ENCODE data around the gene TDRD7. TPM values are rescaled to one million over a fixed set of nuclear protein-coding genes. Genes with fewer than 3 reads are reported as not detected.

TDRD7 gene
- total RNA-seq, 4 donors from 2014 or later, result 8.5 to 16.5 (median 13.3) TPM

DNA sequence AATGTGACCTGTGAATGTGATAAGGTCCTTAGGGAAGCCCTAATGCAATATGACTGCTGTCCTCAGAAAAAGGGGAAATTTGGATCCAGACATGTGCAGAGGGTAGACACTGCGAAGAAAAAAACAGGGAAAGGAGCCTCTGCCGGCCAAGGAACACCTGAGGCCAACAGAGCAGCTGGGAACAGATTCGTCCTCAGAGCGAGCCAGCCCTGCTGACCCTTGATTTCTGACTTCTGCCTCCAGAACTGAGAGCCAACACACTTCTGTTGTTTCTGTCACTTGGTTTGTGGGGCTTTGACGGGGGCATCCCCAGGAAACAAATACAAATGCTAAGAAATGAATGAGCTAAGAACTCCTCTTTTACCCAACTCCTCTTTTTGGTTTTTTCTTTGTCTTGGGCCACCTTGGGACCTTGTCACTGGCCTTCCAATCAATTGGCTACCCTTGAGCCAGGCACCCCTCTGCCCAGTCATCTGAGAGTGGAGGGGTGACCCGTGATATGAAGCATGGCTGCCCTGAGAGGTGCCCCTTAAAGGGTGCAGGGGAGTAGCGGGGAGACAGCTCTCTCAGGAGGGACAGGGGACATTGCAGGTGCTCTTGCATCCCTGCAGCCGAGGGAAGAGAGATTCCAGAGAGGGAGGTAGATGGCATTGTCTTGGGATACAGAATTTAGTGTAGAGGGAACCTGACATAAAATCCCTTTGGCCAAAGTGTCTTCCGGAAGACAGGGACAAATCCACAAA lies 106.4 kb downstream of the TDRD7 start:
- TF ChIP-seq, protein P1, sequence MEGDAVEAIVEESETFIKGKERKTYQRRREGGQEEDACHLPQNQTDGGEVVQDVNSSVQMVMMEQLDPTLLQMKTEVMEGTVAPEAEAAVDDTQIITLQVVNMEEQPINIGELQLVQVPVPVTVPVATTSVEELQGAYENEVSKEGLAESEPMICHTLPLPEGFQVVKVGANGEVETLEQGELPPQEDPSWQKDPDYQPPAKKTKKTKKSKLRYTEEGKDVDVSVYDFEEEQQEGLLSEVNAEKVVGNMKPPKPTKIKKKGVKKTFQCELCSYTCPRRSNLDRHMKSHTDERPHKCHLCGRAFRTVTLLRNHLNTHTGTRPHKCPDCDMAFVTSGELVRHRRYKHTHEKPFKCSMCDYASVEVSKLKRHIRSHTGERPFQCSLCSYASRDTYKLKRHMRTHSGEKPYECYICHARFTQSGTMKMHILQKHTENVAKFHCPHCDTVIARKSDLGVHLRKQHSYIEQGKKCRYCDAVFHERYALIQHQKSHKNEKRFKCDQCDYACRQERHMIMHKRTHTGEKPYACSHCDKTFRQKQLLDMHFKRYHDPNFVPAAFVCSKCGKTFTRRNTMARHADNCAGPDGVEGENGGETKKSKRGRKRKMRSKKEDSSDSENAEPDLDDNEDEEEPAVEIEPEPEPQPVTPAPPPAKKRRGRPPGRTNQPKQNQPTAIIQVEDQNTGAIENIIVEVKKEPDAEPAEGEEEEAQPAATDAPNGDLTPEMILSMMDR (IDR thresholded peaks at IDR 0.05; ENCODE audit: low read depth), result no peak

DNA sequence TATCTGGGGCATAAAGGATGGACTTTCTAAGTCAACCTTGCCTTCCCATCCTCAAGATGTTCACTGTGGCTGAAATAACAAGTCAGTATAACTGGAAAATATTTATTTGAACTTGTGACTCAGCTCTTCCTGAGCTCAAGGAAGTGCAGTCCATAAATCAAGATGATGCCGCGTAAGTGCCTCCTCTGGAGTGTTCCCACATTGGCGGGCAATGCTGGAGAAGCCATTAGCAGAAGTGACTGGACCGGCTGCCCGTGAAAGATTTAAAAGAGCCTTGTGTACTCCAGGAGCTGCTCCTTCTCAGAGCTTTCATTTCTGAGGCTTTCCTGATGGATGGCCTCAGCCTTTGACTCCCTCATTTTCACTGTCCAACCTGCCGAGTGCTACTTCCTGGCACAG lies 107.0 kb downstream of the TDRD7 start:
- TF ChIP-seq, protein P1 (IDR thresholded peaks at IDR 0.05; ENCODE audit: low read depth), result no peak

DNA sequence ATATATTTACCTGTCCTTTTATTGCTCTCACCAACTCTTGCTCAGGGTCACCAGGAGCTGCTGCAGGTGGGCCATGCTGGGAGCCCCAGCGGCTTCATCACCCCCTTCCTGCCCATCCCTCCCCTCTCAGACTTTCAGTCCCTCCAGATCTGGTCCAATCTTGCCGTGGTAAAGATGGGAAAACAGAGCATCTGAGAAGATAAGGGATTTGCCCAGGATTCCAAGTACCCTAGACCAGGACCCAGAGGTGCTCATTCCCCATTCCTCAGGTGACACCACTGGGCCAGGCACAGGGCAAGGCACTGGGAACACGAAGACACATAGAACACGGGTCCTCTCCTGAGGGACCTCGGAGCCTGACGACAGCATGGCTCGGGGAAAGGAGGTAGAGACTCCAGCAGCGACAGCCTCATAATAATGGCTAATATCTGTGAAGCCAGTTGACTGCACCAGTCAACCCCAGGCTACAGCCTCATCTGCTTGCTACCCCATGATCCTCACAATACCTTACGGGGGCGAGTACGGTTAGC lies 107.6 kb downstream of the TDRD7 start:
- TF ChIP-seq, protein P1 (IDR thresholded peaks at IDR 0.05; ENCODE audit: low read depth), result no peak

DNA sequence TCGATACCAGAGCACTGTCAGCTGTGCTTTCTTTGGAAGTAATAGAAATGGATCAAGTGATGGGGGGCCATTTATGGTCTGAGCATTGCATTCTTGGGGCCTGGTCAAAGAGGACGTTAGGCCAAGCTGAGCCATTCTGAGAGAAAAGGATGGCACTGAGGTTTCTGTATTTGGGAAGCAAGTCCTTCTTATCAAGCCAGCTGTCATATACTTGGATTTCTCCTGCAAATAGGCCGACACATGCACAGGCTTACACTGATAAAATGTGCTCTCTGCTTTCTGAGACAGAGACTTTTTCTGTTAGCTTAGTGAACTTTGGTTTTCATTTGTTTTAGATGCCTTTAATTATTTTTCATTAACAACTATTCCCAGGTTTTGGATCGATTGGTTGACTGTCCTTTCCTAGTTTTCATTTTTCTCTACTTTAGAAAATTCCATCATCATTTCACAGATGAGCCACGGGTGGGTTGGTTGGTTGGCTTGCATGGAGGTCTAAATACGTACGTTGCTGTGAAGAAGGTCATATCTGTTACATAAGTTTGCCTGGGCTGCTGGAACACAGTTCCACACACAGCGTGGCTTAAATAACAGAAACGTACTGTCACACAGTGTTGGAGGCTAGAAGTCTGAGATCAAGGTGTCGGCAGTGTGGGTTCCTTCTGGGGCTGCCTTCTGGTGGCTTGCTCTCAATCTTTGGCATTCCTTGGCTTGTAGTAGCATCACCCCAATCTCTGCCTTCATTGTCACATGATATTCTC lies 109.9 kb downstream of the TDRD7 start:
- TF ChIP-seq, protein P1 (IDR thresholded peaks at IDR 0.05; ENCODE audit: low read depth), result no peak

DNA sequence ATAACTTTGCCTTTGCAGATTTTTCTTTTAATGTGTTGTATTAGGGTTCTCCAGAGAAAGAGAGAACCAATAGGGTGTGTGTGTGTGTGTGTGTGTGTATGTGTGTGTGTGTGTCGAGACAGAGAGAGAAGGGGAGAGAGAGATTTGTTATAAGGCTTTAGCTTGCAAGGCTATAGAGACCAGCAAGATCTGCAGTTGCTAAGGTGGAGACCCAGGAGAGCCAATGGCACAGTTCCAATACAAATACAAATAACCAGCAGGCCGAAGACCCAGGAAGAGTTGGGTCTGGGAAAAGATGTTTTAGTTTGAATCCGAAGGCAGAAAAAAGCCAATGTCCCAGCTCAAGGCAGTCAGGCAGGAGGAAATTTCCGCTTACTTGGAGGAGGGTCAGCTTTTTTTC lies 112.5 kb downstream of the TDRD7 start:
- TF ChIP-seq, protein P1 (IDR thresholded peaks at IDR 0.05; ENCODE audit: low read depth), result no peak

DNA sequence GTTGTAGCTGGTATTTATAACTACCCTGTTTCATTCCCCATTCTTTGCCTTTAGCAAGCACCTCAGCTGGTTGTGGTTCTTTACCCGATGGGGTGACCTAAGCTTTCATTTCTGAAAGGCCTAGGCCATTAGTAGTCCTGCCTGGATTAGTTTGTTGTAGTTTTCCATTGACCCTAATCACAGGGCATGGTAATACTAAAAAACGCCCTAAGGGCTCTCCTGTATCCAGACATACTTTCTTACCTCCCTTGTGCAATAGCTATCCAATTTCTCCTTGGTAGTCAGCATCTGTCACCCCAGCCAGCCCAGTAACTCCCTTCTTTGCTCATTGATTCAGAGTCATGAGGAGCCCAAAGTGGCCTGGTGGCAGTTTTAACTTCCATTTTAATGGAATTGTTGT lies 113.6 kb downstream of the TDRD7 start:
- TF ChIP-seq, protein P1 (IDR thresholded peaks at IDR 0.05; ENCODE audit: low read depth), result no peak

DNA sequence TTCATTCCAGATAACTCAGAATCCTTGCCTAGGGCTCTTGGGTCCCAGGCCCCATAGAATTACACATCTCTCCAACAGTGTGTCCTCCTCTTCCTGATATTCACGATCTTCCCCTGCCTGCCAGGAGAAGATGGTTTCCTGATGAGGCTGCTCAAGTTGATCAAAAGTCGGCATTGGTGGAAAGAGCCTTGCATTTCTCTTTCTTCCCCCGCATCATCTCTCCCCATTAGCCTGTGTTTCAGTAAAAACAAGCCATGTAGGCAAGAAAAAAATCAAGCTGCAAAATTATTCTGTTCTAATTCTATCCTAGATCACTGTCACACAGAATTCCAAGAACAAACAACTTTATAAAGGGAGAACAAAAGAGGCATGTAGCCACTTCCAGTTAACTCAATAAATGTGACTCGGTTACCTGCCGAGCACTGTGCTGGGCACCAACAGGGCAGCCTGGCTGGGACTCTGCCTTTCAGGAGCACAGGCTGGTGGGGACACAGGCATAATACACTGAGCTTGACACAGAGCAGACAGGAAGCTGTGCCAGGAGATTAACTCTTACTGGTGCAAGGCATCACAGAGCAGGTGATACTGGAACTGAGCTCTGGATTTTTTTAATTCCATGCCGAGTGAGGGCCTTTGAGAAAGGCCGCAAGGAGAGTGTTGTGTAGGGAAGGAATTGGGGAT lies 115.1 kb downstream of the TDRD7 start:
- TF ChIP-seq, protein P1 (IDR thresholded peaks at IDR 0.05; ENCODE audit: low read depth), result no peak

All from subcutaneous adipose tissue (tissue), 4 donors.